NCI-H146 treated with DMSO at 0.1 percent for 48 hours (cell line): ENCODE measurements around the gene CARF.
"Not testable (repeated sequence)": the region's sequence is repeated elsewhere in the genome, so short reads cannot be mapped to it uniquely, and the experiment has no call there.

Experiments
- DNase-seq: peaks from one replicate; lab custom pipeline; 2025; ENCODE audit not compliant: unreplicated experiment; lab: John Stamatoyannopoulos, UW

CARF gene, protein sequence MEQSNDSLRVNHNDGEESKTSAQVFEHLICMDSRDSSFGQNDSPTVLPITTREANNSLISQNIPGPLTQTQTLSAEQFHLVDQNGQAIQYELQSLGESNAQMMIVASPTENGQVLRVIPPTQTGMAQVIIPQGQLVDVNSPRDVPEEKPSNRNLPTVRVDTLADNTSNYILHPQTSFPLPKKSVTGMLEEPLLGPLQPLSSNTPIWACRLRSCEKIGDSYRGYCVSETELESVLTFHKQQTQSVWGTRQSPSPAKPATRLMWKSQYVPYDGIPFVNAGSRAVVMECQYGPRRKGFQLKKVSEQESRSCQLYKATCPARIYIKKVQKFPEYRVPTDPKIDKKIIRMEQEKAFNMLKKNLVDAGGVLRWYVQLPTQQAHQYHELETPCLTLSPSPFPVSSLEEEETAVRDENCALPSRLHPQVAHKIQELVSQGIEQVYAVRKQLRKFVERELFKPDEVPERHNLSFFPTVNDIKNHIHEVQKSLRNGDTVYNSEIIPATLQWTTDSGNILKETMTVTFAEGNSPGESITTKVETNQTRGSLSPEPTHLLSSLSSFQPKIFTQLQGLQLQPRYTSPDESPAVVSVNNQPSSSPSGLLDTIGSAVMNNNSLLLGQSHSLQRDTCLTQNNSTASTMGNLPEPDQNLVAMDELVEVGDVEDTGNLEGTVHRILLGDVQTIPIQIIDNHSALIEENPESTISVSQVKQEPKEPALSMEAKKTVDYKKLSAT

DNA sequence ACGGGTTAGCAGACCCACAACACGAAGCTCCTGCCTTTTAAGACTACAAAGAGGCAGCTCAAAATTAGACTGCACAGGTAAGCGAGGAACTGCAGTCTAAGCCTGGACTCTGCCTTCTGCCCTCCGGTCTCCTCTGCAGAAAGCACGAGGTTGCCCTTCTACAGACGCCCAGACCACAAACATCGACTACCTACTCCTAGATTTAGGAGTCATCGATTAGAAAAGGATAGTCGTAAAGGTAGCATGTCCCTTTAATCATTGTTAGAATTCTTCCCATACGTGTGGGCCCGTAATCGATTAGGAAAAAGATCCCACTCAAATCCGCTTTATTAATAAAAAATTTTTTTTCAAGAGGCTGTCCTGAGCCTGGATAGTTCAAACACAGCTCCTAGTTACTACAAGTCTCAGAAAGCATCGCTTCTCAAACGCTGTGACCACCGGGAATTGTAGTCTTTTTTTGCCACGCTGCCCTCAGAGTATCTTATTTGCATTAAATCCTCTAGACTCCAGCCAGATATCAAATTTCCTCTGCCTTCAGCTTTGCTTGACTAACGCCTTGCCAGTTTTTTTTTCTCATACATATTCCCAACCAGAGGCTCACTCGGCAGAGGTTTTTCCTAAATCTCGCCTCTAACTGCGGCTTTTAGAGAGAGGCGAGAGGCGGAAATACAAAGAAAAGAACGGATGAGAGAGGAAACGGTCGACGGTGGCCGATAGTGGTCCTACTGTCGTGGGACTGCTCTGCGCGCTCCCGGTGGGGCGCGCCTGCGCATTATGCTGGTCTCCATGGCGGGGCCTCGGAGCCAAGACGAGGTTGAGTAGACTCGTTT, at the start of gene CARF, which contains the start of gene WDR12:
Gene CARF (plus strand): TSS at position 764 of the 830 bp plus-strand sequence. CDS start 29,628 bp downstream, outside the sequence.
Gene WDR12 (minus strand): TSS at position 162 of the 830 bp plus-strand sequence. CDS start 197 bp downstream, outside the sequence.
- DNase-seq, result peak; percentile 85

DNA sequence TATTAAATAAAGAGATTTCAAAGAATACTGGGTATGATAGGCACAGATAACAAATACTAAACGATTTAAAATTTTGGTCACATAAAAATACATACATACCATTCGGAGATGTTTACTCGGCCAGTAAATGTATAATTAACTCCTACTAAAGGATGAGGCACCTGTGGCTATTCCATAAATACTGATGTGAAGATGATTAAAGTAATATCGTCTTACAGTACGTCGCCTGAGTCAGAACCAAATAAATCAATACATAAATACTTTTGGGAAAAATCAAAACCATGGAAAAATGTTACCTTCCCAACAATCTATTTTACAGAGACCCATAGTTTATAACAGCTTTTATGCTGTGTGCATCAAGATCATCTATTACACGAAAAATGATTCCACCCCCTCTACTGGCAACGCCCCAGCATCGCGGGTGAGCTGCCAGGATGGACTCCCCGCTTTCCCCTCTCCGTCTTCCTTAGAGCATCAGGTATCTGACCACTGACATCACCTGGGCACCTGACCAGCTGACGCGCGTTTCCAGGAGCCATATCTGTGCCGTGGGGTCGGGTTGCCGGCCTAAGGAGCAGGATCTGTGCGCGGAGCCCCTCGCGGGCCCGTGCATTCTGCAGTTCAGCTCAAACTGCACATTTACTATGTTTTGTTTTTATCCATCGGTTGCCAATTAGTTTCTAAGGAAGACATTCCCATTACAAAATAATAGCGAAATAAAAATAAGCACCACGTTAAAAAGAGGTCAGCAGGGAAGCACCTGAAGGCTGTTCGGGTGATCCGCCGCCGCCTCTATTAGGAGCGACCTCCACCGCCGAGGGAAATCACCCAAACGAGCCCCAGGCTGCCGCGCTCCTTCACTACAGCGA, 41.4 kb upstream of the CARF start:
- peak; percentile 87 for DNase-seq

DNA sequence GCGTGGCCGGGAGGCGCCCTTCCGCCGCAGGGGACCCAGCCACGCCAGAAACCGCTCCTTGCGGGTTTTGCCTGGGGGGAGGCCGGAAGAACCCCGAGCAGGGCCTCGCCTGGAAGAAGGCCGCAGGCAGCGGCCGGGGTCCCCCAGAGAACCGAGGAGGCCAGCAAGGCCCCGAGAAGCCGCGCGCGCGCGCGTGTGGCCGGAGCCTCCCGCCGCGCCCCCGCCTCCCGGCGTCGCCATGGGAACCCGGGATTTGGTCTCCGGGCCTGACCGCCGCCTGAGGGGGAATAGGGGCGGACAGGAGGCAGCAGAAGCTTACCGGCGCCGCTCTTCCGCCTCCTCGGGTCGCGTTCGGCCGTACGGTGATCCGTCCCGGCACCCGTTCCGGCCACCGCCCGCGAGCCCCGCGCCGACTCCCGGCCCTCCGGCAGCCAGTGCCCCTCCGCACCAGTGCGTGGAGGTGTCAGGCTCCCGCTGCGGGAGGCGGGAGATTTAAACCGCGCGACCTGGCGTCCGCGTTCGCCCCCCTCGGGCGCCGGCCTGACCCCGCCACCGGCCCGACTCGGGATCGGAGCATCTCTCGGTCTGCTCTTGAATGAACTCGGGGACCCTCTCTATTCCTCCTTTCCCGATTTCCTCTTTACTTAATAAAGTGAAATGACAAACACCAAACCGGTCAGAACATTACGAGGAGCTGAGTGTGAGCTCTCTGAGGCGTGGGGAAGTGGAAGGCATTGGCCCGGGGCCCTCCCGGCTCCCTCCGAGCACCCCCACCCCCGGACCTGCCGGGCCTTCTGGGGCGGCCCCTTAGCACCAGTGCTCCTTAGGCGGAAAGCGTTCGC, 40.6 kb upstream of the CARF start, which contains the start of gene ICA1L:
Gene ICA1L (minus strand): TSS at position 467 of the 842 bp plus-strand sequence. CDS start 42,757 bp downstream, outside the sequence.
- peak; percentile 27 for DNase-seq

DNA sequence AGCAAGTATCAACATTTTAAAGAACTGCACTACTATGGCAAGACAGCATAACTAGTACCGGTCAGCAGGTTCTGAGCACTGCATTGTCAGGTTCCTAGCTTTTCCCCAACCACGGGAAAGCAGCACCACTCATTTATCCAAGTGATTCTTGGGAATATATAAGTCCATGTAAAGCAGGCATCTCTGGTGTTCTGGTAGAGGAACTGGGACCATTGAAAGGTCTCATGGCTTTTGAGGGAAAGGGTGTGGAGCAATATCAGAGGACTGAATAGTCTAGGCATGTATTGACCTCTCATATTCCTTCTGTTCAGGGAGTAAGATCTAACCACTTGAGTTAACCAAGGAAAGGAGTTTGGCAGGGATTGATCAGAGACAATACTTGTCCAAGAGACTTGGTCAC, 34.4 kb upstream of the CARF start:
- no peak for DNase-seq

DNA sequence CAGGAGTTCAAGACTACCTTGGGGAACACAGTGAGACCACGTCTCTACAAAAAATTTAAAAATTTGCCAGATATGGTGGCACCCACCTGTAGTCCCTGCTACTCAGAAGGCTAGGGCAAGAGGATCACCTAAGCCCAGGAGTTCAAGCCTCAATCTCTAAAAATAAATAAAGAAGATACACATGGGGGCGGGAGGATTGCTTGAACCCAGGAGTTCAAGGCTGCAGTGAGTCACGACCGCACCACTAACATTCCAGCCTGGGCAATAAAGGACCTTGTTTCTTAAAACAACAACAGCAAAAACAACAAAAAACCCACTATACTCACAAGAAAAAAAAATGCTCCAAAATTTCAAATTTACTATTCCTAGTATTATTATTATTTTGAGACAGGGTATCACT, 30.5 kb upstream of the CARF start:
- DNase-seq, result no peak

DNA sequence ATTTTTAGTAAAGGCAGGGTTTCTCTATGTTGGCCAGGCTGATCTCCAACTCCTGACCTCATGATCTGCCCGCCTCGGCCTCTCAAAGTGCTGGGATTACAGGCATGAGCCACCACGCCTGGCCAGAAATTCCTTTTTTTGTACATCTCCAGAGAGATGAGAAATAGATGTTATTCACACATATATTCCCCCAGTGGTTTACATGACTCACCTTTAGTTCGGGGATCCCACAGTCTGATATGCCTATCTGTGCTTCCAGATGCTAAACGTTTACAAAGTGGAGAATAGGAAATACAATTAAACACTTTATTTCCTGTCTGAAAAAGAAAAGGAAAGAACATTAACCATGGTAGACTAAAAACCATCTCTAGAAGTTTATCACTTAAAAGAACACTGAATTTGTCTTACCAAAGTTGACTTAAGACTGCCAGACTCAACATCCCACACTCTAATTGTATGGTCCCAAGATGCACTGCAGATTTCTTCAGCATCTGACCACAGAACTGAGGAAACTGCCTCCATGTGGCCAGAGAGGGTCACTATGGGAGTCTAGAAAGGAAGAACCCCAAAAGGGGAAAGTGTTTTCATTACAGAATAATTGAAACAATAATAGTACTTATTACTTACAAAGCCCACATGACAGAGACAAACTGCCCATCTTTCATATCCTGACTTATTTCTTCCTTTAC, 27.9 kb upstream of the CARF start:
- no peak for DNase-seq

DNA sequence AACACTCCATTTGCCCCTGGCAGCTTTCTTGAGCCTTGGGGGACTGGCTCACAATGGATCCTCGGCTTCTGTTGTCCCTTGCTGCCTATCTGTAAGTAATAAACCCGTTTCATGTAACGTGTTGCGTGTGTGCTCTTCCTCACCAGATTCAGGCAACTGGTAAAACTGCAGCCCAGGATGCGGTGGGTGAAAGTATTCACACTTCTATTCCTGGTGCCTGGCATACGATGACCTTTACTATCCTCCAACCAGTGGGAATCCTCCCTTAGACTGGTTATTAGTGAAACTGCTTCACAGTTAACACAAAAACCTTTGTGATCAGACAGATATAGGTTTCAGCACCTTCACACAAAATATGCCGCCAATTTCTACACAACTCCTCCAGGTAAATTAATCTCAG, 26.9 kb upstream of the CARF start:
- no peak for DNase-seq

DNA sequence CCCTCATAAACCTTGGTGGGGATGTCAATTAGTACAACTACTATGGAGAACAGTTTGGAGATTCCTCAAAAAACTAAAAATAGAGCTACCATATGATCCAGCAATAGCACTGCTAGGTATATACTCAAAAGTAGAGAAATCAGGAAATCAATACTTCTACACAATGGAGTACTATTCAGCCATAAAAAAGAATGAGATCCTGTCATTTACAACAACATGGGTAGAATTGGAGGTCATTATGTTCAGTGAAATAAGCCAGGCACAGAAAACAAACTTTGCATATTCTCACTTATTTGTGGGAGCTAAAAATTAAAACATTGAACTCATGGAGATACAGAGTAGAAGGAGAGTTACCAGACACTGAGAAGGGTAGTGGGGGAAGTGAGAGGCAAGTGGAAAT, 6.6 kb upstream of the CARF start:
- DNase-seq, result not testable (repeated sequence)

DNA sequence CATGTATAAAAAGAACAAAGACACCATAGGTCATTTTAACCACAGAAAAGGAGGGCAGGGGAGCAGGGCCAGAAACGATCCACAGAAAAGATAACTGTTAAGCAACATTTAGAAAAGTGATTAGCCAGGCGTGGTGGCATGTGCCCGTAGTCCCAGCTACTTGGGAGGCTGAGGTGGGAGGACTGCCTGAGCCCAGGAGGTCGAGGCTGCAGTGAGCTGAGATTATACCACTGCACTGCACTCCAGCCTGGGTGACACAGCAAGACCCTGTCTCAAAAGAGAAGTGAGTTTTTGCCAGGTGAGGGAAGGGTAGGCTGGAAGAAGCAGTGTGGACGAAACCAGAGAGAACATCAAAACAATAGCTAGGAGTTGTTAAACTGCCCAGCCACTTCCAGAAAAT, 3.9 kb upstream of the CARF start:
- no peak for DNase-seq

DNA sequence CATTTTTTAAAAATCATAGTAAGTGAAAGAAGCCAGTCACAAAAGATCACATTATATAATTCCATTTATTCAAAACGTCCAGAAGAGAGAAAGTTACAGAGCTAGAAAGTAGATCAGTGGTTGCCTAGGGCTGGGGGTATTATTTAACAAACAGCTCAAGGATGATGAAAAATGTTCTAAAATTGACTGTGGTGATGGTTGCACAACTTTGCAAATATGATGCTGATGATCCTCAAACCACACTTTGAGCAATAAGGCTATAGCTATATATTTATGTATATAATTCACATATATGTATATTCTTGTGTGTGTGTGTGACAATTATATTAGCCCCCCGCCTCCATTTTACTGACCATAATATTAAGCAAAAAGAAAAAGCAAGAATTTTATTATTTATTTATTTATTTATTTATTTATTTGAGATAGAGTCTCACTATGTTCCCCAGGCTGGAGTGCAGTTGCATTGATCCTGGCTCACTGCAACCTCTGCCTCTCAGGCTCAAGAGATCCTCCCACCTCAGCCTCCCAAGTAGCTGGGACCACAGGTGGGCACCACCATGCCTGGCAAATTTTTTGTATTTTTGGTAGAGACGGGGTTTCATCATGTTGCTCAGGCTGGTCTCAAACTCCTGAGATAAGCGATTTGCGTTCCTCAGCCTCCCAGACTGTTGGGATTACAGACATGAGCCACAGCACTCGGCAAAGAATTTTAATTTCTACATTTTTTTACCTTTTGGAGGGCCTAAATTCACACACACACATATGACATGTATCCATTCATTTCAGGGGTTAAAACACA, 2.5 kb upstream of the CARF start:
- no peak for DNase-seq

DNA sequence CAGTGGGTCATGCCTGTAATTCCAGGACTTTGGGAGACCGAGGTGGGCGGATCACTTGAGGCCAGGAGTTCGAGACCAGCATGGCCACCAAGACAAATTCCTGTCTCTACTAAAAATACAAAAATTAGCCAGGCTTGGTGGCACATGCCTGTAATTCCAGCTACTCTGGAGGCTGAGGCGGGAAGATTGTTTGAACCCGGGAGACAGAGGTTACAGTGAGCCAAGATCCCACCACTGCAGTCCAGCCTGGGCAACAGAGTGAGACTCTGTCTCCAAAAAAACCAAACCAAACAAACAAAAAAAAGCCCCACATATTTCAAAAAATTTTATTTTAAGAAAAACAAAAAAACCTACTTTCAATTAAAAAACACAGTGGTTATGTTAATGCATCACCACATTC, 1.8 kb upstream of the CARF start:
- DNase-seq, result not testable (repeated sequence)

DNA sequence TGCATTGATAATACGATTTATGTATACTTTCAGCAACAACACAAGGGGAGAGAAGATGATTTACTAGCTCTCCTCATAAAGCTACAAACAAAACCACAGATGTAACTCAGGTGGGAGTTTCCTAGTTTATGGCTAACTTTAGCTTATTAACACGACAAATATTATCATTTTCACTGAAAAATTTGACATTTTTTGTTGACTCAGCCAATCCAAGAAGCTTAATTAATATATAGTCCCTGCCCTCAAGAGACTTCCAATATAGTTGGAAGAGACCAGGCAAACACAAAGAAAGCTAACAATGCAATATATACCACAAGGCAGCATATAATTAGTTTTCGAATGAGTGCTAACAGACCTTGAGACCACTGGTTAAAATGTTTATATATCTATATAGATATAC, 1.4 kb upstream of the CARF start:
- no peak for DNase-seq

DNA sequence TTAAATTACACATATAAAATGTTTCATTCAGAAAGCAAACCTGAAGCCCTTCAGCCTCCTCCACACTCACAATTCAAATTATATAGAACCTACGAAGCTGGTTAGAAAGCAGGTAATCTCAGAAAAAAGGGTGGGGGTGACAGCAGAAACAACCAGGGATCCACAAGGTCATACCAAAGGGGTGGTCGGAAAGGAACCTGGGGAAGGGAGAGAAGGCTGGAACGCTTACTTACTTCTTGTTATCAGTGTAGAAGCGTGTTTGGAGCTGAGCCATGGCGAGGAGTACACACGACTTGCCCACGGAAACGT, 918 bp upstream of the CARF start:
- DNase-seq, result no peak

DNA sequence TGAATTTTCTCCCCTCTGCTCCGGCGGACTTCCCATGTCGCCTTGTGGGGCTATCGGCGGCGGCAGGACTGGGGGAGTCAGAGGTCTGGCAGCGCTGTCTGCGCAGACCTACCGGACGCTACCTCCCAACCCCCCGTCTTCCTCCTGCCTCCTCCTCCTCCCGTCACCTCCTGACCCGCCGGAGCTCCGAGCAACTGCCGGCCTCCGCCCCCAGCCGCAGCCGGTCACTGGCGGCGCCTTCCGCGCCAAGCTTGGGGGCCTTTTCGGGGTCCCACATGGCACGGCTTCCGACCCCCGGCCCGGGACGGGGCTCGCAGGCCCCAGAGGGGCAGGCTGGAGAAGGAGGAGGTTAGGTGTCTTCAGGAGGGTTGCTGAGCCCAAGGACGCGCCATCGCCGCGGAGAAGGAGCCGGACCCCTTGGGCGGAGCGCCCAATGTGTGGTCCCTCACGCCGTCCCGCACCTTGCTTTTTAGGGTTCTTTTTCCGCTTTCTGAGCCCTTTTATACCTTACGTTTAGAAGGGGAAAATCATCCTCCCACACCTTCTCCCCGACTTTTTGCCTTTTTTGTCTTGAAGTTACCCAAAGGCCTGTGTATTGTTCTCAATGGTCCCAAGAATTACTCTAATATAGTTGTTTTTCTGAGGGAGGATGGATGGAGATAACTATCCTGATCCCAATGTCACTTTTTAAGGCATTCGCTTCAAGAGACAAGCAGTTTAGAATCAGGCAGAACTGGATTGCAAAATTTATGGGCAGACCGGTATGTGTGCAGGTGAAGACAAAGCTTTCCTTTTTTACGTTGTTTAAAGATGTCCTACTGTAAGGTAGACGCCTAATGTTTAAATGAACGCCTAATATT, 497 bp downstream of the CARF start:
- not testable (repeated sequence) for DNase-seq

DNA sequence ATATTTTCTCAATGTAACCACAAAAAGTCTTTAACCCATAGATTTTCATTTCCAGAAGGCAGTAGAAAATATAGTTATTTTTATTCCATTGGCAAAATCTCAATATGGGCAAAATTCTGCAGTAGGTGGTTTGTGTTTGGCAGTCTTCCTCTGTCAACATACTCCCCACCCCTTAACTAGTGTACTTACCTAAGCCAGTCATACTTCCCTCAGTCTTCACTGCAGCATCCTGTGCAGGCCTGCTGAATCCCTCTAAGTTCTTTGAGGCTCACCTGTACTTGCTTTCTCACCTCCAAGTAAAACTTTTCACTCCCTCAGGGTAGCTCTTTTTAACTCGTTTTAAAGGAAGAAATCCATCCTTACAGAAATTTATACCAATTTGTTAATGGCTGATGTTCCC, 6.8 kb downstream of the CARF start:
- DNase-seq, result no peak

DNA sequence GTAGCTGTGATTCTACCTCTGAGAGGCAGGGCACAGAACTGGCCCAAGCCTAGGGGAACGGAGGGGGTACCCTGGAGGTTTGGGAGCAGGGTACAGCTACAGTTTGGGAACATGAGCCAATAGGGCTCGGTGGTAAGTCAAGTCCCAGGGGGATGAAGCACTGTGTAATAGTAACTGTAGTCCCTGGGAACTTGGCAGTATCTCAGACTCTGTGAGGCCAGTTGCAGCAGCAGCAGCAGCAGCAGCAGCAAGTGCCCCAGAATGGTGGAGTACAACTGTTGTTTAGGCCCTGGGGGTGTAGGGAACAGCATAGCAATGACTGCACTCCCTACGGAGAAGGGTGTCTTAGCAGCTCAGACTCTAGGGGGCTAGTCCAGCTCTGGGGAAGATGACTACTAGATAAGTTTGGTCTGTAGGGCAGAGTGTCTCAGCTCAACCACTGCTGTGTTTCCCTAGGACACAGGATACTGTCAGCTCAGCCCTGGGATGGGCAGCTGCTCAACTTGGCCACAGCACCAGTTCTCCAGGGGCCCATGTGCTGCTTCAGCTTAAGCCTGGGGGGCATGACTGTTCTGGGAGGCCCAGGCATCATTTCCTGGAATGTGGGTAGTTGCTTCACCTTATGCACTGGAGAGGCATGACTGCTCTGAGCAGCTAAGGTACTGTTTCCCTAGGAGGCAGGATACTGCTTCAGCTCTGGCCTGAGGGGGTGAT, 20.5 kb downstream of the CARF start:
- DNase-seq, result no peak

DNA sequence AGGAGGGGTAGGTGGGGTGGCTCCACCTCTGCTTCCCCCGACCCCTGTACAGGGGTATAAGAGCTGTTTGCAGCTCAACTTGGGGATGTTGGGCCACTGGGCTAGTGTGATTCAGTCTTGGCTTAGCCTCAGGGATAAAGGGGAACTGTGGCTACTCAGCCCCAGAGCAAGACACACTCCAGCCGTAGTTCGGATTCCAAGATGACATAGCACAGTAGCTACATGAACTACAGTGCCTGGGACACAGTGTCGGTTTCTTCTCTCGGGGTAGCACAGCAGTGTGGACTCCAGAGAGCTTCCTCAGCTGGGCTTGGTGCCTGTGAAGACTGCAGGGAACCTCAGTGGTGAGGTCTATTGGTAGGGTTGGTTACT, 21.1 kb downstream of the CARF start:
- DNase-seq, result no peak
